GM12878 (cell line): ENCODE measurements around the gene STPG4. TPM values are rescaled to one million over a fixed set of nuclear protein-coding genes. Genes with fewer than 3 reads are reported as not detected.

ENCODE experiments used
- ATAC-seq: fragments of 200-7000 bp; cut with Tn5 transposase; 3 replicates; pipeline ENCODE4 v1.9.1; 2020; ENCODE audit warnings: mild to moderate bottlenecking, moderate library complexity
- BruUV-seq: library from RNA; stranded (reverse); fragments of 400-500 nt; replicated peaks from 2 replicates; lab custom pipeline; 2021; lab: Mats Ljungman, UMichigan
- CTCF ChIA-PET: fragments of 300-600 bp; sonication (Branson Sonifier 250); formaldehyde crosslinking; extraction: SDS; loops from one replicate; lab custom pipeline; 2021; ENCODE audit warnings: inconsistent platforms; lab: Yijun Ruan, JAX
- POLR2A ChIA-PET: fragments of 350-600 bp; formaldehyde crosslinking; extraction: SDS; loops from one replicate; lab custom pipeline; 2021; ENCODE audit warnings: inconsistent platforms; lab: Charles Lee
- RAD21 ChIA-PET: fragments of 300-600 bp; sonication (Branson Sonifier 250); formaldehyde crosslinking; loops from one replicate; lab custom pipeline; 2023; ENCODE audit warnings: antibody characterized with exemption; ENCODE audit not compliant: unreplicated experiment; lab: Charles Lee
- SMC1A ChIA-PET: fragments of 300-600 bp; sonication (Branson Sonifier 250); formaldehyde crosslinking; loops from one replicate; lab custom pipeline; 2023; ENCODE audit not compliant: unreplicated experiment, uncharacterized antibody; lab: Charles Lee
- DNase-seq: peaks from one replicate; pipeline ENCODE4 v3.0.0-alpha.2; 2011; ENCODE audit warnings: low read depth, low spot score
- FAIRE-seq: peaks from 3 replicates; lab custom pipeline; 2011; peaks lifted over from hg19 to GRCh38; lab: Jason Lieb, UNC
- H2AFZ ChIP-seq: 2 replicates; pipeline ENCODE4 v1.6.0; 2011; ENCODE audit warnings: low read depth, low read length, control low read depth; ENCODE audit not compliant: control insufficient read depth
- H3K27ac ChIP-seq: 2 replicates; pipeline ENCODE4 v1.5.1; 2011; ENCODE audit warnings: control low read depth; ENCODE audit not compliant: control insufficient read depth, insufficient read depth
- H3K27me3 ChIP-seq, 2 experiments: replicated peaks in 1 of 2; 2 replicates each; pipeline versions ENCODE4 v1.6.0 to v1.6.1; 2011; ENCODE audit warnings: low read length in 1 of 2; ENCODE audit not compliant: control insufficient read depth in 2 of 2, insufficient read depth in 2 of 2
- H3K36me3 ChIP-seq, 2 experiments: 2 replicates each; pipeline ENCODE4 v1.5.1; 2011; ENCODE audit warnings: low read length in 1 of 2; ENCODE audit not compliant: control insufficient read depth in 2 of 2, insufficient read depth in 2 of 2
- H3K4me1 ChIP-seq: 2 replicates; pipeline ENCODE4 v1.6.1; 2011; ENCODE audit warnings: mild to moderate bottlenecking, low read length, moderate library complexity, mixed read lengths; ENCODE audit not compliant: control insufficient read depth, insufficient read depth
- H3K4me2 ChIP-seq: 2 replicates; pipeline ENCODE4 v1.6.0; 2011; ENCODE audit warnings: control low read depth; ENCODE audit not compliant: control insufficient read depth, insufficient read depth
- H3K4me3 ChIP-seq: fragments of 200-600 bp; sonication (generic); 2 replicates; pipeline ENCODE4 v1.5.1; 2016
- H3K79me2 ChIP-seq: 2 replicates; pipeline ENCODE4 v1.6.0; 2011; ENCODE audit warnings: low read length; ENCODE audit not compliant: control insufficient read depth, insufficient read depth
- H3K9ac ChIP-seq: 2 replicates; pipeline ENCODE4 v1.8.0; 2011; ENCODE audit warnings: low read length, control low read depth, mixed read lengths; ENCODE audit not compliant: control insufficient read depth, insufficient read depth
- H3K9me3 ChIP-seq: replicated peaks from 3 replicates; pipeline ENCODE4 v1.5.1; 2011; ENCODE audit warnings: mild to moderate bottlenecking, low read length; ENCODE audit not compliant: control insufficient read depth, insufficient read depth
- H4K20me1 ChIP-seq: 2 replicates; pipeline ENCODE4 v1.6.0; 2011; ENCODE audit not compliant: control insufficient read depth, insufficient read depth
- FOXK2 ChIP-seq: fragments of 450-650 bp; IDR thresholded peaks from 2 replicates; pipeline ENCODE4 v1.6.1; 2017; ENCODE audit warnings: mild to moderate bottlenecking, moderate library complexity
- IKZF1 ChIP-seq: fragments of 450-650 bp; conservative IDR thresholded peaks from 2 replicates; pipeline ENCODE4 v1.6.1; 2017; ENCODE audit warnings: antibody characterized with exemption, mild to moderate bottlenecking
- SMC3 ChIP-seq: IDR thresholded peaks from 2 replicates; pipeline ENCODE4 v1.6.1; 2011; ENCODE audit warnings: low read length, improper control_type of control experiment, borderline replicate concordance
- WGBS: methylation state at CpG from one replicate; pipeline ENCODE4 v1.1.6; 2016; ENCODE audit warnings: low lambda C conversion rate; ENCODE audit not compliant: insufficient replicate concordance, insufficient coverage; ENCODE audit errors: missing lambda C conversion rate; 5-methylcytosine and 5-hydroxymethylcytosine counted together
- in situ Hi-C: fragments of 300-500 bp; cut with MboI; formaldehyde crosslinking; loops from 9 replicates; pipeline ENCODE4 v1.14.3; 2018; ENCODE audit warnings: mixed read lengths
- intact Hi-C: fragments of 100-400 bp; cut with micrococcal nuclease; formaldehyde crosslinking; loops from one replicate; pipeline ENCODE4 v1.14.2; 2022; ENCODE audit not compliant: unreplicated experiment
- polyA plus RNA-seq, 11 experiments: library from polyadenylated mRNA; depleted of rRNA in 4 of 11; unstranded in 6 of 11; stranded (reverse) in 5 of 11; fragments of >200 nt; fragmentation: Nextera tagmentation in 4 of 11; fragmentation: Illumina TruSeq in 1 of 11; extraction: Ambion mirVana in 4 of 11; extraction: Trizol in 1 of 11; gene quantifications; 1 replicate in 1 of 11; 2 replicates in 10 of 11; pipeline versions ENCODE4 v1.2.1 to v1.2.3, GENCODE V29; 2011 to 2016; ENCODE audit warnings: inconsistent platforms in 2 of 11, missing spikeins in 2 of 11, low read depth in 1 of 11
- total RNA-seq, 4 experiments: library from RNA; depleted of rRNA in 3 of 4; stranded (reverse); fragments of >200 nt in 3 of 4; fragmentation: Illumina TruSeq in 1 of 4; extraction: Trizol in 1 of 4; gene quantifications; 2 replicates each; pipeline versions ENCODE4 v1.2.1 to v1.2.3, GENCODE V29; 2013 to 2021
- TF ChIP-seq, protein P1 (sequence below): IDR thresholded peaks from 2 replicates; pipeline ENCODE4 v1.6.1; 2011; ENCODE audit warnings: borderline replicate concordance, low read depth, mild to moderate bottlenecking, moderate library complexity, low read length; ENCODE audit not compliant: insufficient read depth, poor library complexity, severe bottlenecking

Gene STPG4
- total and polyA plus RNA-seq, 10 of the 15 experiments (the other 5 are each of a cell fraction or from before 2014, with no cell fraction given), result 0.10 to 0.29 (median 0.19) TPM; not detected in 3

GRCh38 chr2:47094511-47095142 is 60.5 kb downstream of the STPG4 start:
- TF ChIP-seq FOXK2 (no peak), SMC3 (no peak), IKZF1 (no peak)
- TF ChIP-seq, protein P1, sequence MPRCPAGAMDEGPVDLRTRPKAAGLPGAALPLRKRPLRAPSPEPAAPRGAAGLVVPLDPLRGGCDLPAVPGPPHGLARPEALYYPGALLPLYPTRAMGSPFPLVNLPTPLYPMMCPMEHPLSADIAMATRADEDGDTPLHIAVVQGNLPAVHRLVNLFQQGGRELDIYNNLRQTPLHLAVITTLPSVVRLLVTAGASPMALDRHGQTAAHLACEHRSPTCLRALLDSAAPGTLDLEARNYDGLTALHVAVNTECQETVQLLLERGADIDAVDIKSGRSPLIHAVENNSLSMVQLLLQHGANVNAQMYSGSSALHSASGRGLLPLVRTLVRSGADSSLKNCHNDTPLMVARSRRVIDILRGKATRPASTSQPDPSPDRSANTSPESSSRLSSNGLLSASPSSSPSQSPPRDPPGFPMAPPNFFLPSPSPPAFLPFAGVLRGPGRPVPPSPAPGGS, result no peak

More at GRCh38 chr2:47094511-47095142, 60.5 kb downstream of the STPG4 start:
- intact Hi-C loops (no loop called here), in situ Hi-C loops (no loop called here)
- RAD21 ChIA-PET, result interaction anchor here (1.2 kb wide), 1 partner anchor 79 kb away, joined by 3 read pairs; no protein-coding TSS in a partner anchor
- H3K9ac ChIP-seq, result no peak overlapping the region
- POLR2A ChIA-PET, result interaction anchor here (0.7 kb wide), 1 partner anchor 207 kb away, joined by 3 read pairs; no protein-coding TSS in a partner anchor
- H3K36me3 ChIP-seq, result no peaks in the 10 kb centered on the region
- no peaks in the 10 kb centered on the region for H4K20me1 ChIP-seq
- DNase-seq, result no peak
- CTCF ChIA-PET, result interaction anchor here (0.6 to 0.8 kb wide), 2 partner anchors 16 to 76 kb away, joined by 3 read pairs; no protein-coding TSS in a partner anchor
- no peak overlapping the region for H3K4me3 ChIP-seq
- no peak for ATAC-seq
- no peak overlapping the region for H2AFZ ChIP-seq
- H3K79me2 ChIP-seq, result no peaks in the 10 kb centered on the region
- SMC1A ChIA-PET, result interaction anchor here (1.4 kb wide), 1 partner anchor 228 kb away, joined by 4 read pairs; no protein-coding TSS in a partner anchor
- H3K4me1 ChIP-seq, result no peaks in the 10 kb centered on the region; the same call in 1 of the 2 replicates
- no TSS peak for BruUV-seq
- H3K4me2 ChIP-seq, result no peak overlapping the region
- no peak for FAIRE-seq
- WGBS, result 73% methylated on average over 7 of the region's 7 CpGs
- no peaks in the 10 kb centered on the region for H3K27me3 ChIP-seq
- H3K27ac ChIP-seq, result no peak overlapping the region
- H3K9me3 ChIP-seq, result no peaks in the 10 kb centered on the region
